Measurements from ENCODE around the gene PLS1.

GRCh38 chr3:142676151-142676550 lies 80.0 kb downstream of the PLS1 start:
- TF ChIP-seq, protein P1, sequence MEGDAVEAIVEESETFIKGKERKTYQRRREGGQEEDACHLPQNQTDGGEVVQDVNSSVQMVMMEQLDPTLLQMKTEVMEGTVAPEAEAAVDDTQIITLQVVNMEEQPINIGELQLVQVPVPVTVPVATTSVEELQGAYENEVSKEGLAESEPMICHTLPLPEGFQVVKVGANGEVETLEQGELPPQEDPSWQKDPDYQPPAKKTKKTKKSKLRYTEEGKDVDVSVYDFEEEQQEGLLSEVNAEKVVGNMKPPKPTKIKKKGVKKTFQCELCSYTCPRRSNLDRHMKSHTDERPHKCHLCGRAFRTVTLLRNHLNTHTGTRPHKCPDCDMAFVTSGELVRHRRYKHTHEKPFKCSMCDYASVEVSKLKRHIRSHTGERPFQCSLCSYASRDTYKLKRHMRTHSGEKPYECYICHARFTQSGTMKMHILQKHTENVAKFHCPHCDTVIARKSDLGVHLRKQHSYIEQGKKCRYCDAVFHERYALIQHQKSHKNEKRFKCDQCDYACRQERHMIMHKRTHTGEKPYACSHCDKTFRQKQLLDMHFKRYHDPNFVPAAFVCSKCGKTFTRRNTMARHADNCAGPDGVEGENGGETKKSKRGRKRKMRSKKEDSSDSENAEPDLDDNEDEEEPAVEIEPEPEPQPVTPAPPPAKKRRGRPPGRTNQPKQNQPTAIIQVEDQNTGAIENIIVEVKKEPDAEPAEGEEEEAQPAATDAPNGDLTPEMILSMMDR (IDR thresholded peaks at IDR 0.05), result no peak
- TF ChIP-seq SIN3A (IDR thresholded peaks at IDR 0.05; ENCODE audit: borderline replicate concordance, insufficient read depth, low read depth, low read length) (no peak), POLR2AphosphoS5 (IDR thresholded peaks at IDR 0.05; ENCODE audit: low read depth, low read length) (no peak), TCF7L2 (IDR thresholded peaks at IDR 0.05; ENCODE audit: low read depth, low read length) (no peak)
